GM19099 (cell line): ENCODE measurements around the gene ADGRG7.

ENCODE experiments used
- POLR2A ChIP-seq: IDR thresholded peaks from 3 replicates; pipeline ENCODE4 v1.6.1; 2011; ENCODE audit warnings: low read depth; ENCODE audit not compliant: insufficient read length; ENCODE audit errors: extremely low read depth

The ADGRG7 gene

GRCh38 chr3:100702082-100702979 lies 92.9 kb downstream of the ADGRG7 start:
- no peak for TF ChIP-seq POLR2A

GRCh38 chr3:100702980-100703345 lies 93.6 kb downstream of the ADGRG7 start:
- TF ChIP-seq POLR2A: no peak

- TF ChIP-seq POLR2A: no peak
Measured at GRCh38 chr3:100703865-100704264, 94.5 kb downstream of the ADGRG7 start.

- no peak for TF ChIP-seq POLR2A
Measured at GRCh38 chr3:100706365-100706764, 97.0 kb downstream of the ADGRG7 start.

GRCh38 chr3:100708644-100708988 lies 99.2 kb downstream of the ADGRG7 start:
- no peak for TF ChIP-seq POLR2A

GRCh38 chr3:100708989-100709841 lies 99.8 kb downstream of the ADGRG7 start, which contains the start of gene TFG:
TSS of gene TFG (plus strand) at chr3:100709494. CDS start at chr3:100713686, 4,192 bp downstream.
- TF ChIP-seq POLR2A: peak; percentile 68

GRCh38 chr3:100709842-100710260 lies 100.5 kb downstream of the ADGRG7 start:
- TF ChIP-seq POLR2A: no peak

- TF ChIP-seq POLR2A: no peak
Measured at GRCh38 chr3:100710261-100710968, 101.0 kb downstream of the ADGRG7 start.

GRCh38 chr3:100715176-100715575 lies 105.8 kb downstream of the ADGRG7 start:
- no peak for TF ChIP-seq POLR2A

- no peak for TF ChIP-seq POLR2A
Measured at GRCh38 chr3:100717063-100717462, 107.7 kb downstream of the ADGRG7 start.

GRCh38 chr3:100717637-100718487 lies 108.5 kb downstream of the ADGRG7 start:
- TF ChIP-seq POLR2A: no peak

GRCh38 chr3:100719136-100719535 lies 109.7 kb downstream of the ADGRG7 start:
- no peak for TF ChIP-seq POLR2A

- no peak for TF ChIP-seq POLR2A
Measured at GRCh38 chr3:100720426-100720825, 111.0 kb downstream of the ADGRG7 start.

GRCh38 chr3:100725935-100726513 lies 116.6 kb downstream of the ADGRG7 start:
- no peak for TF ChIP-seq POLR2A
